Stimulated activated CD4-positive, alpha-beta T cell treated with anti-CD3 and anti-CD28 coated beads, Interleukin-12 subunit alpha, Interleukin-12 subunit beta, amount 100 ng/mL, for 48 hours (primary cell): Measurements from ENCODE around the gene E4F1.

ENCODE experiments used
- DNase-seq, 3 donors: peaks; one replicate each; pipeline ENCODE4 v3.0.0-alpha.2; 2020; ENCODE audit warnings: low read depth in 2 of 3, low spot score in 1 of 3

The E4F1 gene

DNA sequence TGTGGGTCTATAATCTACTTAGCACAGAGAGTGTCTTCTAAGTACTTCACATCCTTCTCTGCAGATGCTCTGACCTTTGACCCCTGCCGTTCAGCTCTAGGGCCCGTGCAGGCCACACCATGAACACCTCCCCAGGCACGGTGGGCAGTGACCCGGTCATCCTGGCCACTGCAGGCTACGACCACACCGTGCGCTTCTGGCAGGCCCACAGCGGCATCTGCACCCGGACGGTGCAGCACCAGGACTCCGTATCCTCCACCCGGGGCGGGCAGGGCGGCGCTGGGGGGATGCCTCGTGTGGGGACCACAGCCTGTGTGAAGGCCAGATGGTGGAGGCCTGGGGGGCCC lies 17.5 kb upstream of the E4F1 start:
- no peak for DNase-seq

DNA sequence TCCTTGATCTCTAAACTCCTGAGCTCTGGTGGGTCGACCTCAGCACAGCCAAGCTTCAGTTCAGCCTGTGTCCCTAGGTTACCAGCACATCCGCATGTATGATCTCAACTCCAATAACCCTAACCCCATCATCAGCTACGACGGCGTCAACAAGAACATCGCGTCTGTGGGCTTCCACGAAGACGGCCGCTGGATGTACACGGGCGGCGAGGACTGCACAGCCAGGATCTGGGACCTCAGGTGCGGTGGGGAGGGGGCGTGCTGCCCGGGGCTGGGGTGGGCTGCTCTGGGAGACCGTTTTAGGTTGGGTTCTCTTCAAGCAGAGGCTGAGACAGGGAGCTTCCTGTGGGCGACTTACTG lies 17.0 kb upstream of the E4F1 start:
- DNase-seq, result no peak

DNA sequence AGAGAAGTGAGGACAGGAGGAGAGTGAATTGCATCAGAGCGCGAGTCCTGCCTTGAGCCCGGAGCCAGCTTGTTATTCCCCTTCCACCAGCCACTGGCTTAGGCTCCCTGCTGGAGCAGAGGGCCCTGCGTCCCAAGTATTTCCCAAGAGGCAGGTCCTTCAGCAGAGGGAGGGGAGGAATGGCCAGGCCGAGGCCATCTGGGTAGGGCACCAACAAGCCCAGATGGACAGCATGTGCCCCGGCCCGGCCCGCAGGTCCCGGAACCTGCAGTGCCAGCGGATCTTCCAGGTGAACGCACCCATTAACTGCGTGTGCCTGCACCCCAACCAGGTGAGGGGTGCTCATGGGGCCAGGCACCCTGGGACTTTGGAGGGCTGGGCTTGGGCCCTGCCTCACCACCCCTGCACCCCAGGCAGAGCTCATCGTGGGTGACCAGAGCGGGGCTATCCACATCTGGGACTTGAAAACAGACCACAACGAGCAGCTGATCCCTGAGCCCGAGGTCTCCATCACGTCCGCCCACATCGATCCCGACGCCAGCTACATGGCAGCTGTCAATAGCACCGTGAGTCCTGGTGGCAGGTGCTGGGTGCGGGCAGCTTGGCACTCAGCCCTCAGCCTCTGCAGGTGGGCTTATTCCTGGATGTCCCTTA lies 16.5 kb upstream of the E4F1 start:
- DNase-seq, result no peak

DNA sequence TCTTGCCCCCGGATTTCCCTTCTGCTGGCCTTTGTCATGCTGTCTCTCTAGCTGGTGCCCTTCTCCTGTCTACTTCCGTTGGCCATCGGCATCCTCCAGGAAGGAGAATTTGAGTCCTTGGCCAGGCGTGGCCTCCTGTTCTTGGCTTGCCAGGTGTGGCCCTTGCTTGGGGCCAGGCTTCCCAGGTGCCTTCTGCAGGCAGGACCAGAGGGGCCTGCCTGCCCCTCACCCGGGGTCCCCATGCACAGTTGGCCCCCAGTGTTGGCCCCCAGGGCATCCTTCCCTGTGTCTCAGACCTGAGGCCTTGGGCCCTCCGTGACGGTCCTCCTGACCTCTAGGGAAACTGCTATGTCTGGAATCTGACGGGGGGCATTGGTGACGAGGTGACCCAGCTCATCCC lies 15.5 kb upstream of the E4F1 start:
- no peak for DNase-seq

DNA sequence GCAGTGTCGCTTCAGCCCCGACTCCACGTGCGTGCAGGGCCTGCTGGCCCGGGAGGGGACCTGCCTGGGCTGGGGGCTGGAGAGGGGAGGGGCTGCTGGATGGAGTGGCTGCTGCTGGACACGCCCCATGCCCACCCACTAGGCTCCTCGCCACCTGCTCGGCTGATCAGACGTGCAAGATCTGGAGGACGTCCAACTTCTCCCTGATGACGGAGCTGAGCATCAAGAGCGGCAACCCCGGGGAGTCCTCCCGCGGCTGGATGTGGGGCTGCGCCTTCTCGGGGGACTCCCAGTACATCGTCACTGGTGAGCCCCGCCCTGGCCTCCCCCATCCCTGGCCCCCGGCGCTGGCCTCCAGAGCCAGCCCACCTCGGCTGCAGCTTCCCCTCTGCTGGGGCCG lies 15.1 kb upstream of the E4F1 start:
- DNase-seq, result no peak

DNA sequence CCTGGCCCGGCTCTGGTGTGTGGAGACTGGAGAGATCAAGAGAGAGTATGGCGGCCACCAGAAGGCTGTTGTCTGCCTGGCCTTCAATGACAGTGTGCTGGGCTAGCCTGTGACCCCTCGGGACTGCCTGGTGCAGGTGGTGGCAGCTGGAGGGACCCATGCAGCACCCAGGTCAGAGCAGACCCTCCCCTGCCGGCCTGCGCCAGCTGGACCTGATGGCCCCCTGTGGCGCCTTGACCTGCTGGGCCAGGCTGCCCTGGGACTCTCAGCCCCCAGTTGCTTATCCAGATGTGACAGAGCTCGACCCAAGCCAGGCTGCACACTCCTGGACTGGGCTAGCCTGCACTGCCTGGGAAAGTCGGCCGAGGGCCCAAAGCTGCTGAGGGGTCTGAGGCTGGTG lies 14.6 kb upstream of the E4F1 start:
- DNase-seq, result no peak

DNA sequence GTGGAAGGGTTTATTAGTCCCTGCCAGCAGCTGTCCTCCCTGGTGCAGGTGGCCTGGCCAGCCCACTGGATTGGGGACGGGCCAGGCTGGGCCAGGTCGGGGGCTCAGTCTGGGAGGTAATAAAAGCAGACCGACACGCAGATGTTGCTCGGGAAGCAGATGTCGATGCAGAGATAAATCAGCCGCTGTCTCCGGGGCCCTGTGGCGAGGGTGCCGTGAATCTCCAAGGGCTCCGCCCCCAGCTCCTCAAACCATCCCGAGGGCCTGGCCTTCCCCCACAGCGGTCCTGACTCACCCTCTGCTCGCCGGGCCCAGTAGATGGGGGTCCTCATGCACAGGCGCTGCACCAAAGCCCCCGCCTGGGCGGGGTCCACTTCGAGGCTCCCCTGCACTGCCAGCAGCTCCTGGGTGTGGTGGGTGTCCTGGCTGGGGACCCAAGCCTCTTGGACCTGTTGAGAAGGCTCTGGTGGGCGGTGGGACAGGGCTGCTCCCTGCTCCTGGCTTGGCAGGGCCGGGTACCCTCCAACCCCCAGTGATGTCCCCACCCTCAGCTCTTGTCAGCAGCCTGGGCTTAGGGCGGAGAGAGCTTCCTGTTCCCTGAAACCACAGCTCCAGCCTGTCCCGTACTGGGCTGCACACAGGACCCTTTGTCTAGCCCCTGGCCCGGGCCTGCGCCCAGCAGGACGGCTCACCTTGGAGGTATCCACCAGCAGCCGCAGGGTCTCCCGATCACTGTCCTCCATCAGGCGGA lies 14.0 kb upstream of the E4F1 start:
- DNase-seq, result no peak

DNA sequence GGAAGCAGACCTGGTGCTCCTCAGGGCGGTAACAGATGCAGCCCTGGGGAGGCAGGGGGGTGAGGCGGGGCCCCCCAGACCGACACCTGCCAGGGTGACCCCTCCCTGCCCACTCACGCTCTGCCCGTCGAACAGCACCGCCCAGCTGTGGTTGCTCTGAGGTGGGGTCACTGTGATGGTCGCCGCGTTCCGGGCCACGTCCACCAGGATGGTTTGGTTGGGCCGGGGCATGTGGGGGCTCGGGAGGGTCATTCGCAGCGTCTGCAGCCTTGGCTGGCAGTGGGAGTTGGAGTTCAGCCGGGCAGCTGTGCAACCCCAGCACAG lies 13.4 kb upstream of the E4F1 start:
- DNase-seq, result no peak

DNA sequence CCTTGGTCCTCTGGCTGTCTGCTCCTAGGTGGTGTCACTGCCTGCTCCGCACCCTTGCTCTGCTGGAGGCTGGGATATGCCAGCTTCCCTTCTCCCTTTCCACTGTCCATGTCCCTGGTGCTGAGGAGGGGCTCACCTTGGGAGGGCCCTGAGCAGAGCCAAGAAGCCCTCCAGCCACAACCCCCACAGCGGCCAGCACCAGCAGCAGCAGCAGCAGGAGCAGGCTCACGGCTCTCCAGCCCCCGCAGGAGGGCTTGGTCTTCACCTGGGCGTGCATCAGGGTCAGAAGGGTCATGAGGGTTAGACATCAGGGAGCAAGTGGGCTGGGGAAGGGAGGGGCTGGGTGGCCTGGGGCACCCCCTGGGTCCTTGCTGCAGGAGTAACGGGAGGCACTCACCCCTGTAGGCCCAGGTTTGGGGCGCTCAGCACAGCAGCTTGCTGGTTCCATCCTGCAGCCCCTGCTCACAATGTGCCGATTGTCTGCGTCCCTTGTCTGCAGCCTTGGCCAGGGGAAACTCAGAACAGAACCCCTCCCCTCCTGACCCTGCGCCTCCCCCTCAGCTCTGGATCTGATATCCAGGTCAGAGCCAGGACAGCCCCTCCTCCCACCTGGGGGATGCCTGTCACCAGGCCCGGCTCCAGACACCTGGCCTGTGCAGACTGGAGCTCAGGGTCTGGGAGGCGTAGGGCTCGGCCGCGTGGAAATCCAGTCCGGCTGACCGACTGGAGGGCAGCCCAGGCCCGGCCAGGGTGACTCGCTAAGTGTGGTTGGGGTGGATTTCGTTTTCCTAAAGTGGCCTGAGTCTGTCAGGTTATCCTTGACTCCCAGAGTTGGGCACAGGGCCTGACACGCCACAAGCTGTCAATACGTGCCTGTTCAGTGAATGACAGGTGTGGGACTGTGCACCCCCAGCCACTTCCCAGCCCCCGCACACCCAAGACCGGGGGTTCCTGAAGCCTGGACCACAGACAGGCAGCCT lies 12.7 kb upstream of the E4F1 start, which contains the start of gene BRICD5:
Gene BRICD5, minus strand, starts transcription at position 478 of the 980 bp plus-strand sequence. Its CDS starts 30 bp downstream, at position 448.
- no peak for DNase-seq

DNA sequence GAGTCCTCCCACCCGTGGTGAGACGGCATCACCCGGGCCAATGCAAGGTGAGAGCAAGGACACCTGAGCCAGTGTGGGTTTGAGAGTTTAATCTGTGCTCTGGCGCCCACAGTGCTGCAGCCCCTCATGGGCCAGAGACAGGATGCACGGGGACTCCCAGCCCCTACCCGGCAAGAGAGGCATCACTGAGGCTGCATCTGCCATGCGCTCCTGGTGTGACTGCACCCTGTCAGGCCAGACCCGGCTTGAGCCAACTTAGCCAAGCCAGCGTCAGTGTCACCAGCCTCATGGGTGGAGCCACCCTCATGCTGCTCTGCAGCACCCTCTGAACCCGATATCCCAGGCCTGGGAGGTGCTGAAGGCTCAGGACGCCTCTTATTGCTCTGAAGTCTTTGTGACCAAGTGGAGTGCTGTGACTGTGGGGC lies 11.5 kb upstream of the E4F1 start:
- DNase-seq, result no peak

DNA sequence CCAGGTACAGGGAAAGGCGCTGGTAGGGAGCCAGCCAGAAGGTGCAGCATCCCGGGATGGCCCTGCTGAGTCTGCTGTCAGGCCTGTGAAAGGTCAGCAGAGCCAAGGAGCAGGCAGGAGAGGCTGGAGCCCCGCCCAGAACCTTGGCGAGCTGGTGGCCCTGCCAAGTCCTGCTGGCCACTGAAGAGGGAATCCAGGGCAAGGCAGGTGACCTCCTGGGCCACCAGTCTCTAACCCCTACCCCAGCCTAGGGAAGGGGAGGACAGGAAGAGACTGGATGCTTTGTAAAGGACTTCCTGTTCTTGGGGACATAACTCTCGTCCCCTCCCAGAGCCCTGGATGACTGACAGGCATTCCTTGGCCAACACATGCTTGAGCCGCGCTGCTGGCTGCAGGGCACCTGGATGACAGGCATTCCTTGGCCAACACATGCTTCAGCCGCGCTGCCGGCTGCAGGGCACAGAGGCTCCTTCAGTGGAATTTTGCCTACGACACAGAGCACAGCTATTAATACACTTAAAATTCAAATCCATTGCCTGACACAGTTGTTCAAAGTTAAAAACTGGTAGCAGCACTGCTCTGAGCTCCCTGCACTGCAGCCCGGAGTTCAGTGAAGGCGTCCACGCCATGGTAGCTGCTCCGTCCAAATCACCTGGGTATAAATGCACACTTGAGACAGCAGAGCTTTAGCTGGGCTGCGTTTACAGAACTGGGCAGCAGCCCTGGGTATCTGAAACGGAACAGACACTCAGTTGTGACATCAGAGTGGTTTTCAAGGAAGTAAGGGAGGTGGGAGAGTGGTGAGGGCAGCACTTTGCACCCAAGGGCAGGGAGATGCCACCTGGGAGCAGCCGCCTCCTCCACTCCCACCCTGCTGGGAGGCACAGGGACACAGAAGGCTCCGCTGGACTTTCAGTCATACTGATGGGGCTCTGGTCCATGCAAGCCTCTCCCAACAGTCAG lies 10.7 kb upstream of the E4F1 start:
- no peak for DNase-seq

DNA sequence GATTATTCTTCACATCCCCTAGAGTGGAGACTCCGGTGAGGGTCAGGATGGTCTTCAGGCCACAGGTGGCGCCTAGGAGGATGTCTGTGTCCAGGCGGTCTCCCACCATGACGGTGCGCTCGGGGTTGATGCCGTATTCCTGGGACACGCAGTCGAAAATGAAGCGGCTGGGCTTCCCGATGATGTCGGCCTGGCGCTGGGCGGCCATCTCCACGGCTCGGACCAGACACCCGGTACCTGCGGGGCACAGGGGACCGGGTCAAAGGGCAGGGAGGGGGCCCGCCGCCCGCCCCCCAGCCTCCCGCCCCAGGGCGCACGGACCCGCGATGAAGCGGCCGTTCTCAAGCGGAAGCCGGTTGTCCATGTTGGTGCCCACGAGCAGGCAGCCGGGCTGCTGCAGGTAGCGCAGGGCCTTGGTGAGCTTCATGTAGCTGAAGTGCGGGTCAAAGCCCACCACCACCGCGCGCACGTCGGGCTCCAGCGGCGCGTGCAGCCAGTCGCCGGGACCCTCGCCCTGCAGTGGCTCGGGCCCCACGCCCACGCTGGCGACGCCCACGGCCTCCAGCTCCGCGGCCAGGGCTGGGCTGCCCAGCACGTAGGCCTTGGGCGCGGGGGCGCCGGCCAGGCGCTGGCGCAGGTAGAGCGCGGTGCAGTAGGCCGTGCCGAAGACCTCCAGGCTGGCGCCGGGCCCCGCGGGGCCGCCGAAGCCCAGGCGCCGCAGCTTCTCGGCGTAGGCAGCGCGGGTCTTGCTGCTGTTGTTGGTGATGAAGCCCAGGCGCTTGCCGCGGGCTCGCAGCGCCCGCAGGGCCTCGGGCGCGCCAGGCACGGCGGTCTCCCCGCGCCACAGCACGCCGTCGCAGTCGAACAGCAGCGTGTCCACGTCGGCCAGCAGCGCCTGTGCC lies 9.3 kb upstream of the E4F1 start:
- no peak for DNase-seq

DNA sequence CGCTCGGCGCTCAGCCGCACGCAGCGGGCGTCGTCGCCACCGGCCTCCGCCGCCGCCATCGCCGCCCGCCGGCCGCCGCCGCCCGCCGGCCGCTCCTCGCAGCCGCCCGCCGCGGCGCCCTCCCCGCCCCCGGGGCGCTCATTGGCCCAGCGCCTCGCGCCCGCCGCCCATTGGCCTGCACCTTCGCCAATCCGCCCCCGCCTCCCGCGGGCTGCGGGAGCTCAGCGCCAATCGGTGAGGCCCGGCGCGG lies 8.7 kb upstream of the E4F1 start, which contains the start of gene PGP:
Gene PGP, minus strand, starts transcription at position 122 of the 250 bp plus-strand sequence. Its CDS starts 63 bp downstream, at position 59.
- no peak for DNase-seq

DNA sequence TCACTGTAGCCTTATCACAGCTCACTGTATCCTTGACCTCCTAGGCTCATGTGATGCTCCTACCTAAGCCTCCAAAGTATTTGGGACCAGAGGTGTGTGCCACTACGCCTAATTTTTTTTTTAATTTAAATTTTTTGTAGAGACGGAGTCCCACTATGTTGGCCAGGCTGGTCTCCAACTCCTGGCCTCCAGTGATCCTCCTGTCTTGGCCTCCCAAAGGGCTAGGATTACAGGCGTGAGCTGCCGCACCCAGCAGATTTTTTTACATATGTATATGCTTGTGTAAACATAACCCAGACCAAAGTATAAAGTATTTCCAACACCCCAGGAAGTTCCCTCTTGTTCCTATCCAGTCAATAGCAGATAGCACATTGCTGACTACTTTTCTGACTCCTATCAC lies 7.1 kb upstream of the E4F1 start:
- no peak for DNase-seq

DNA sequence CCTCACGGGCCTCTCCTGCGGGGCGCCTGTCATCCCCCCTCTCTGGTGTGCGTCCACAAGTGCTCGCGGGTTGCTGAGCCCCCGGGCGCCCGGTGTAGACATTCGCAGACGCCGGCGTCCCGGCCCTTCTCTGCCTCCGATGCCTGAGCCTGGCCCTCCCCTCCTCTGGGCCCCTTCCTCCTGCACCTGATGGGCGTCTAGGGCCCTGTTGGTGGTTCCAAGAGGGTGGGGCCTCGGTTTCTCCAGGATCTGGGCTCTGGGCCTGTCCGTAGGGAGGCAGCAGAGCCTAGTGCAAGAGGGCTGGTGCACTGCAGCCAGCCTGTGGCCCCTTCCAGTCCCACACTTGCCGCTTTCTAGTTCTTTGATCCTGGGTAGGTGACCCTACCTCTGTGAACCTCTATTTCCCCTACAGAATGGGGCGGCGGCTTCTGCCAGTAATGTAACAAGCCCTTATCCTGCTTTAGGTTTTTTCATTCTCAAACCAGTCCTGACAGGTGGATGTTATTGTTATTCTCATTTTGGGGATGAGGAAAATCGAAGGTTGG lies 623 bp downstream of the E4F1 start:
- DNase-seq, result peak in 1 of 3 donors; percentile 34

DNA sequence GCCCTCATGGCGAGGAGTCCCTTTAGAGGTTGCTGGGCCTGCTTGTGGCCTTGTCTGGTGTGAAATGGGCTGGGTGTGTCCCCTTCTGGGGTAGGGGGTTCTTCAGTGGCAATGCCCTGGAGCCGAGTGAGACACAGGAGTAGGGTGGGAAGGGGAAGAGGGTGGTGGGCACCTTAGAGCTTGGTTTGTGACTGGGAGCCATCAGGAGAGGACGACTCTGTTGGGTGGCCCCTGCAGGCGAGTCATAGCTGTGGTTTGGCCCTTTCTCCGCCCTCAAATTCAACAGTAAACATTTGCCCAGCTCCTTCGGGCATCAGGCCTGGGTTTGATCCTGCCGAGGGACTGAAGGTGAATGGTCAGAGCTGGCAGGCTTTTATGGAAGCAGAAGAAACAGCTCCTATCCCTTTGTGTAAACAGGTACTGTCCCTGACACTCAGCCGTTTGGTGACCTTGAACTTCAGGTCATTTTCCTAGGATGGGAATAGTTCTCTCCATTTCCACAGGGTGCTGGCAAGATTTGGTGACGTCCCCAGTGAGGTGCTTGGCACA lies 2.9 kb downstream of the E4F1 start:
- DNase-seq, result no peak

DNA sequence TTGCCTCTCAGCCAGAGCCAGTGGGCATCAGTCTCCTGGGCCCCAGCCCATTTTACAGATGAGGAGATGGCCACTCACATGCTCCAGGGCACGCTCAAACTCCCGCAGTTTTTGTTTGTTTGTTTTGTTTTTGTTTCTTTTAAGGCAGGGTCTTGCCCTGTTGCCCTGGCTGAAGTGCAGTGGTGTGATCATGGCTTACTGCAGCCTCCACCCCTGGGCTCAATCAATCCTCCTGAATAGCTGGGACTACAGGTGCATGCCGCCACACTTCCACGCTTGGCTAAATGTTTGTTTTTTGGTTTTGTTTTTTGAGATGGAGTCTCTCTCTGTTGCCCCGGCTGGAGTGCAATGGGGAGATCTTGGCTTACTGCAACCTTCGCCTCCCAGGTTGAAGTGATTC lies 3.5 kb downstream of the E4F1 start:
- DNase-seq, result no peak

DNA sequence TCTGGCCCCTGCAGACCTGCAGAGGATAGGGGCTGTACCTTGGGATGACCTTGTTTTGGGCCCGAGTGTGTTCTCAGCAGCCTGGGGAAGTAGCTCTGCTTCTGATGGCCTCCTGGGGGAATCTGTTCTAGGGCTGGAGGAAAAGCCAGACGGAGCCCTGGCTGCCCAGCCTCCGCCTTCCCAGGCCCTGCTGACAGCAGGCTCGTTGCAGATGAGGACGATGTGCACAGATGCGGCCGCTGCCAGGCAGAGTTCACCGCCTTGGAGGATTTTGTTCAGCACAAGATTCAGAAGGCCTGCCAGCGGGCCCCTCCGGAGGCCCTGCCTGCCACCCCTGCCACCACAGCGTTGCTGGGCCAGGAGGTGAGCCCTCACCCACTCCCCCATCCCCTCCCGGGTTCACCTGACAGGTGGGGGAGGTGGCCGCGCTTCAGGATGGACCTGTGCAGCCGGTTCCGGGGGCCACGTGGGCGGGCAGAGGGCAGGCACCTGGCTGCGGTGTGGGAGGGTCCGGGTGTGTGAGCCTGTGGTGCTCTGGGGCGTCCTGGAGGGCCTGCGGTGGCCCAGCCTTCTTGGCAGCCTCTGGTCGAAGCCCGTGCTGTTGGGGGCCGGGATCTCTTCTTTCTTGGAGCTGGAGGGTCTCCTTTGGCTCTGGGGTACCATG lies 4.9 kb downstream of the E4F1 start:
- no peak for DNase-seq

DNA sequence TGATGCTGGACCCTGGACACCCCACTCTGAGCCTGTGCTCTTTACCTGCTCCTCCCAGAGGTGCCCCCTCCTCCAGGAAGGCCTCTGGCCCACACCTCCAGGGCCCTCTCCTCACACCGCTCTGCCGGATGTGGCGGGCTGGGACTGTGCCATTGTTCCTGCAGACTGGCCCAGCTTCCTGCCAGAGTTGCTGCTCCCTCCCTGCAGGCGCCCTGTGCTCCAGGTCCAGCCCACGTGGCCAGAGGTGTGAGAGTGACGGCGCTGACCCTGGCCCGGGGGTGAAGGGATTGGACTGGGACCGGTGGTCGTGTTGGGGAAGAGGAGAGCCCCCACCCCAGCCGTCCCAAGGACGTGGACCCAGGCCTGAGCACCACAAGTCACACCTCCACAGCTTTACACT lies 5.7 kb downstream of the E4F1 start:
- DNase-seq, result no peak
